Upper lobe of right lung (tissue), 1 donor: ENCODE results near the gene GNAQ. TPM values are rescaled to one million over a fixed set of nuclear protein-coding genes. Genes with fewer than 3 reads are reported as not detected.

Experiments used
- ATAC-seq: fragments of 200-7000 bp; cut with Tn5 transposase; one replicate; pipeline ENCODE4 v1.9.1; 2020; ENCODE audit warnings: mild to moderate bottlenecking, moderate library complexity
- DNase-seq: peaks from one replicate; pipeline ENCODE4 v3.0.0-alpha.2; 2020
- H3K27ac ChIP-seq: fragments of 200-600 bp; one replicate; pipeline ENCODE4 v1.8.0; 2022
- H3K27me3 ChIP-seq: fragments of 200-600 bp; one replicate; pipeline ENCODE4 v1.8.0; 2022; ENCODE audit warnings: mild to moderate bottlenecking
- H3K36me3 ChIP-seq: fragments of 200-600 bp; one replicate; pipeline ENCODE4 v1.8.0; 2022
- H3K4me1 ChIP-seq: fragments of 200-600 bp; one replicate; pipeline ENCODE4 v1.8.0; 2022
- H3K4me3 ChIP-seq: fragments of 200-600 bp; one replicate; pipeline ENCODE4 v1.8.0; 2022; ENCODE audit warnings: mild to moderate bottlenecking
- H3K9me3 ChIP-seq: fragments of 200-600 bp; one replicate; pipeline ENCODE4 v1.8.0; 2022
- intact Hi-C: fragments of 100-400 bp; cut with DNase I; formaldehyde crosslinking; loops from one replicate; pipeline ENCODE4 v1.11.0; 2022
- total RNA-seq: library from RNA; stranded (reverse); fragmentation: NEBNext Ultra II Directional; extraction: Animal tissue kit (Norgen Biotek cat#: 25700); gene quantifications from one replicate; pipeline ENCODE4 v1.2.1, GENCODE V29; 2021
- TF ChIP-seq, protein P1 (sequence below): fragments of 200-600 bp; IDR thresholded peaks from one replicate; pipeline ENCODE4 v1.8.0; 2022; ENCODE audit warnings: antibody characterized with exemption
- donor health status: DM: no; HTN: yes; CAD: no; lungs with severe emphysema.

GNAQ gene
- total RNA-seq, 1 donor from 2014 or later, result 132 TPM

DNA sequence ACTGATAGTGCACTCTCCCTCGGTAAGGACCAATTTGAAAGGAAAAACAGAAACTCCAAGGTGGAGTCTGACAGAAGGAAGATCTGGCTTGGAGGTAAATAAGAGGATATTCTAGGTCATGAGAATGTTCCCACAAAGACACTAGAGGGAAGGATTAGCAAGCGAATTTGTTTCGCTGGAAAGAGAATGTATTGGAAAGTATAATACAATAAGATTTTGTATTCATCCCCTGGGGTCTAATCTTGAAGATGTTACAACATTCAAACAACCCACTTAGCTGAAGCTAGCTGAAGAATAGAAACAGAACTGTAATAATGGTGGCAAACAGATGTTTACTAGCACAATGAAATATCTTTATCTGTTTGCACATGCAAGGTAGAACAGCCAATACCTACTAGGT, 158.7 kb downstream of the GNAQ start:
- ATAC-seq (no peak), DNase-seq (no peak)
- H3K27me3 ChIP-seq, result no peaks in the 10 kb centered on the region
- H3K36me3 ChIP-seq, result no peaks in the 10 kb centered on the region
- intact Hi-C loops, result no loop called here
- H3K4me3 ChIP-seq, result no peak overlapping the region
- H3K27ac ChIP-seq, result no peak overlapping the region
- no peaks in the 10 kb centered on the region for H3K9me3 ChIP-seq
- TF ChIP-seq, protein P1, sequence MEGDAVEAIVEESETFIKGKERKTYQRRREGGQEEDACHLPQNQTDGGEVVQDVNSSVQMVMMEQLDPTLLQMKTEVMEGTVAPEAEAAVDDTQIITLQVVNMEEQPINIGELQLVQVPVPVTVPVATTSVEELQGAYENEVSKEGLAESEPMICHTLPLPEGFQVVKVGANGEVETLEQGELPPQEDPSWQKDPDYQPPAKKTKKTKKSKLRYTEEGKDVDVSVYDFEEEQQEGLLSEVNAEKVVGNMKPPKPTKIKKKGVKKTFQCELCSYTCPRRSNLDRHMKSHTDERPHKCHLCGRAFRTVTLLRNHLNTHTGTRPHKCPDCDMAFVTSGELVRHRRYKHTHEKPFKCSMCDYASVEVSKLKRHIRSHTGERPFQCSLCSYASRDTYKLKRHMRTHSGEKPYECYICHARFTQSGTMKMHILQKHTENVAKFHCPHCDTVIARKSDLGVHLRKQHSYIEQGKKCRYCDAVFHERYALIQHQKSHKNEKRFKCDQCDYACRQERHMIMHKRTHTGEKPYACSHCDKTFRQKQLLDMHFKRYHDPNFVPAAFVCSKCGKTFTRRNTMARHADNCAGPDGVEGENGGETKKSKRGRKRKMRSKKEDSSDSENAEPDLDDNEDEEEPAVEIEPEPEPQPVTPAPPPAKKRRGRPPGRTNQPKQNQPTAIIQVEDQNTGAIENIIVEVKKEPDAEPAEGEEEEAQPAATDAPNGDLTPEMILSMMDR, result no peak
- peaks cover 6% of the 10 kb centered on the region for H3K4me1 ChIP-seq

- H3K27me3 ChIP-seq, result no peaks in the 10 kb centered on the region
- H3K4me3 ChIP-seq, result no peak overlapping the region
- H3K27ac ChIP-seq, result no peak overlapping the region
- DNase-seq (no peak), ATAC-seq (no peak)
- intact Hi-C loops, result no loop called here
- TF ChIP-seq, protein P1, result no peak
- H3K4me1 ChIP-seq, result peaks cover 6% of the 10 kb centered on the region
- no peaks in the 10 kb centered on the region for H3K36me3 ChIP-seq
- H3K9me3 ChIP-seq, result no peaks in the 10 kb centered on the region
Observed at GRCh38 chr9:77872177-77872576, 159.4 kb downstream of the GNAQ start.

GRCh38 chr9:77871483-77871882, 160.1 kb downstream of the GNAQ start:
- TF ChIP-seq, protein P1, result no peak
- DNase-seq, result no peak
- Histone ChIP-seq H3K36me3 (no peaks in the 10 kb centered on the region), H3K4me1 (peaks cover 5% of the 10 kb centered on the region), H3K9me3 (no peaks in the 10 kb centered on the region), H3K27ac (no peak overlapping the region), H3K27me3 (no peaks in the 10 kb centered on the region), H3K4me3 (no peak overlapping the region)
- intact Hi-C loops, result no loop called here
- ATAC-seq, result no peak

GRCh38 chr9:77866878-77867277, 164.7 kb downstream of the GNAQ start:
- ATAC-seq, result no peak
- H3K4me3 ChIP-seq, result no peak overlapping the region
- H3K27me3 ChIP-seq, result no peaks in the 10 kb centered on the region
- no peak overlapping the region for H3K27ac ChIP-seq
- H3K36me3 ChIP-seq, result no peaks in the 10 kb centered on the region
- TF ChIP-seq, protein P1, result no peak
- H3K4me1 ChIP-seq, result no peaks in the 10 kb centered on the region
- DNase-seq, result no peak
- intact Hi-C loops, result no loop called here
- no peaks in the 10 kb centered on the region for H3K9me3 ChIP-seq

DNA sequence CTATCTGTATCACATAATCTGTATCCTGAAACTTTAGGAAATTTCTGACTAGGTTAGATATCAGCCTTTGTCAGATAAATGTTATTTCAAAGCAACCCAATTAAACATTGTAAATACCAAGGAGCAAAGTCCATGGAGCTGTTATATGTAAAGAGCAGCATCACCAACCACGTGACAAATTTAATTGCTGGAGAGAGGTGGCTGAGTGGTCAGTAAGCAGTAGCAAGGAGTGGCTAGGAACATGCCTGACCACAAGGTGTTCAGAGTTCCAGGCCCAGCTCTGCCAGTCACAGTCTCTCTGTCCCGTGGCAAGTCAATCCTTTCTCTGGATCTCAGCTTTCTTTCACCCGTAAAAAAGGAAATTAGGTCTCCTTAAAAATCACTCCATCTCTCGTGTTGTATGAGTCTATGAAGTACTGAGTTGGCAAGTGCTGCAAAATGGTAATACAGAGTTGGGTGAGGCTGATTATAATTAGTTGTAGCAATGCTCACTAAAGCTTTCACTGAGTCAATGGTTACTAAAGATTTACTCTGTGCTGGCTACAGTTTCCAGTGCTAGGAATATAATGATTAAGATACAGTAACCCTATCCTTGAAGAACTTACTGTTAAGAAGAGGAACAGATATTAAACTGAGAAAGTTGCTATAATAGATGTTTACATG, 166.1 kb downstream of the GNAQ start:
- ATAC-seq (no peak), DNase-seq (no peak)
- Histone ChIP-seq H3K27ac (no peak overlapping the region), H3K36me3 (no peaks in the 10 kb centered on the region), H3K27me3 (no peaks in the 10 kb centered on the region), H3K4me3 (no peak overlapping the region), H3K4me1 (no peaks in the 10 kb centered on the region), H3K9me3 (no peaks in the 10 kb centered on the region)
- intact Hi-C loops, result no loop called here
- TF ChIP-seq, protein P1, result no peak
